H1 (cell line): ENCODE results near the gene RRP12. TPM values are rescaled to one million over a fixed set of nuclear protein-coding genes. Genes with fewer than 3 reads are reported as not detected.
A peak's percentile ranks its signal among the peaks of the same experiment; 100 is the strongest.

ENCODE experiments used
- CTCF ChIA-PET: fragments of 300-600 bp; sonication (Branson Sonifier 250); formaldehyde crosslinking; loops from one replicate; lab custom pipeline; 2021; ENCODE audit not compliant: partially characterized antibody; lab: Charles Lee
- POLR2A ChIA-PET: fragments of 300-600 bp; sonication (Branson Sonifier 250); formaldehyde crosslinking; loops from one replicate; lab custom pipeline; 2021; ENCODE audit warnings: inconsistent platforms; ENCODE audit not compliant: partially characterized antibody; lab: Charles Lee
- DNase-seq, 2 experiments: peaks; one replicate each; pipeline versions ENCODE4 v3.0.0 to v3.0.0-alpha.2; 2010 to 2022; ENCODE audit warnings: low spot score in 2 of 2, low read depth in 1 of 2, mixed read lengths in 1 of 2
- FAIRE-seq: peaks from 2 replicates; lab custom pipeline; 2011; peaks lifted over from hg19 to GRCh38; lab: Jason Lieb, UNC
- H2AFZ ChIP-seq: 2 replicates; pipeline ENCODE4 v1.8.1; 2012; ENCODE audit warnings: low read length, inconsistent platforms
- H2AK5ac ChIP-seq: 2 replicates; pipeline ENCODE4 v1.6.1; 2013; ENCODE audit warnings: low read depth, low read length
- H2BK120ac ChIP-seq: replicated peaks from 2 replicates; pipeline ENCODE3; 2013; ENCODE audit warnings: low read depth, low read length, inconsistent platforms
- H2BK12ac ChIP-seq: 2 replicates; pipeline ENCODE4 v1.6.1; 2013; ENCODE audit warnings: low read depth, low read length
- H2BK15ac ChIP-seq: 2 replicates; pipeline ENCODE4 v1.6.1; 2013; ENCODE audit warnings: low read length
- H2BK20ac ChIP-seq: 2 replicates; pipeline ENCODE4 v1.6.1; 2013; ENCODE audit warnings: low read length
- H2BK5ac ChIP-seq: 2 replicates; pipeline ENCODE4 v1.6.1; 2013; ENCODE audit warnings: low read depth, low read length
- H3K14ac ChIP-seq: 2 replicates; pipeline ENCODE4 v1.6.1; 2013; ENCODE audit warnings: inconsistent platforms; ENCODE audit not compliant: insufficient read length
- H3K18ac ChIP-seq: 2 replicates; pipeline ENCODE4 v1.6.1; 2013; ENCODE audit warnings: low read length; ENCODE audit errors: extremely low read depth
- H3K23ac ChIP-seq: 2 replicates; pipeline ENCODE4 v1.6.1; 2013; ENCODE audit warnings: inconsistent platforms; ENCODE audit not compliant: insufficient read length
- H3K23me2 ChIP-seq: 2 replicates; pipeline ENCODE4 v1.6.1; 2013; ENCODE audit warnings: low read depth, low read length
- H3K27ac ChIP-seq: 2 replicates; pipeline ENCODE4 v1.6.1; 2011; ENCODE audit warnings: low read depth, low read length, inconsistent platforms
- H3K27me3 ChIP-seq, 4 experiments: replicated peaks in 1 of 4; 1 replicate in 1 of 4; 2 replicates in 3 of 4; pipeline versions ENCODE4 v1.6.1 to v1.8.1; 2011 to 2013; ENCODE audit warnings: low read length in 3 of 4, mild to moderate bottlenecking in 3 of 4, inconsistent platforms in 2 of 4, mixed read lengths in 2 of 4, moderate library complexity in 1 of 4; ENCODE audit not compliant: control insufficient read depth in 3 of 4, insufficient read depth in 3 of 4; ENCODE audit errors: extremely low read depth in 1 of 4
- H3K36me3 ChIP-seq, 4 experiments: 2 replicates each; pipeline versions ENCODE4 v1.6.1 to v1.8.1; 2011 to 2013; ENCODE audit warnings: mild to moderate bottlenecking in 4 of 4, low read length in 3 of 4, moderate library complexity in 2 of 4, control low read depth in 1 of 4, inconsistent platforms in 1 of 4; ENCODE audit not compliant: insufficient read depth in 4 of 4, control insufficient read depth in 2 of 4
- H3K4ac ChIP-seq: replicated peaks from 2 replicates; pipeline ENCODE3; 2013; ENCODE audit warnings: low read length, low read depth, mixed read lengths, inconsistent platforms; ENCODE audit not compliant: insufficient read length
- H3K4me1 ChIP-seq, 4 experiments: replicated peaks in 1 of 4; 1 replicate in 1 of 4; 2 replicates in 3 of 4; pipeline versions ENCODE4 v1.6.1 to v1.8.1; 2011 to 2013; ENCODE audit warnings: low read length in 3 of 4, inconsistent platforms in 2 of 4, mixed read lengths in 1 of 4; ENCODE audit not compliant: insufficient read depth in 4 of 4, control insufficient read depth in 3 of 4
- H3K4me2 ChIP-seq, 2 experiments: 2 replicates each; pipeline versions ENCODE4 v1.6.1 to v1.8.1; 2011 to 2013; ENCODE audit warnings: low read depth in 2 of 2, low read length in 2 of 2, control low read depth in 1 of 2, inconsistent platforms in 1 of 2, mild to moderate bottlenecking in 1 of 2; ENCODE audit not compliant: insufficient read depth in 1 of 2
- H3K4me3 ChIP-seq, 4 experiments: fragments of 200-600, 300-600 bp in 1 of 4; sonication (generic), shearing (Covaris generic), sonication (Bioruptor Twin) in 1 of 4; 2 replicates each; pipeline versions ENCODE4 v1.5.1 to v1.8.1; 2011 to 2016; ENCODE audit warnings: low read length in 4 of 4, low read depth in 3 of 4, control low read depth in 2 of 4, inconsistent platforms in 2 of 4, mild to moderate bottlenecking in 2 of 4, mixed read lengths in 1 of 4, moderate library complexity in 1 of 4; ENCODE audit not compliant: insufficient read depth in 2 of 4; ENCODE audit errors: extremely low read depth in 1 of 4
- H3K56ac ChIP-seq: replicated peaks from 2 replicates; pipeline ENCODE3; 2013; ENCODE audit warnings: low read depth, mild to moderate bottlenecking, mixed read lengths, low read length, inconsistent platforms; ENCODE audit not compliant: insufficient read length
- H3K79me1 ChIP-seq: 2 replicates; pipeline ENCODE4 v1.6.1; 2013; ENCODE audit warnings: low read depth, low read length, control low read depth
- H3K79me2 ChIP-seq, 2 experiments: 2 replicates each; pipeline versions ENCODE4 v1.6.1 to v1.8.1; 2012 to 2013; ENCODE audit warnings: low read length in 2 of 2, mild to moderate bottlenecking in 2 of 2, inconsistent platforms in 1 of 2; ENCODE audit not compliant: insufficient read depth in 2 of 2, control insufficient read depth in 1 of 2
- H3K9ac ChIP-seq, 4 experiments: replicated peaks in 1 of 4; 1 replicate in 1 of 4; 2 replicates in 3 of 4; pipeline versions ENCODE4 v1.6.1 to v1.8.1; 2011 to 2013; ENCODE audit warnings: low read depth in 3 of 4, low read length in 3 of 4, control low read depth in 2 of 4, mild to moderate bottlenecking in 2 of 4, moderate library complexity in 2 of 4, inconsistent platforms in 1 of 4; ENCODE audit errors: extremely low read depth in 1 of 4
- H3K9me3 ChIP-seq, 2 experiments: 2 replicates each; pipeline versions ENCODE4 v1.6.1 to v1.8.1; 2012 to 2013; ENCODE audit warnings: mild to moderate bottlenecking in 2 of 2, moderate library complexity in 2 of 2, control low read depth in 1 of 2, inconsistent platforms in 1 of 2, low read depth in 1 of 2, low read length in 1 of 2, mixed read lengths in 1 of 2; ENCODE audit not compliant: insufficient read depth in 2 of 2
- H4K20me1 ChIP-seq, 2 experiments: replicated peaks in 1 of 2; 2 replicates each; pipeline versions ENCODE3 to v1.8.1; 2011 to 2013; ENCODE audit warnings: inconsistent platforms in 2 of 2, low read length in 2 of 2, mild to moderate bottlenecking in 1 of 2; ENCODE audit not compliant: insufficient read depth in 2 of 2, control insufficient read depth in 1 of 2
- H4K5ac ChIP-seq: 2 replicates; pipeline ENCODE4 v1.6.1; 2013; ENCODE audit warnings: low read length, low read depth, mixed read lengths, inconsistent platforms; ENCODE audit not compliant: insufficient read length
- H4K8ac ChIP-seq: 2 replicates; pipeline ENCODE4 v1.8.0; 2013; ENCODE audit warnings: mild to moderate bottlenecking, moderate library complexity, low read length, inconsistent platforms; ENCODE audit not compliant: insufficient read depth; ENCODE audit errors: extremely low read depth
- H4K91ac ChIP-seq: replicated peaks from 2 replicates; pipeline ENCODE3; 2013; ENCODE audit warnings: low read length, mixed read lengths, inconsistent platforms; ENCODE audit not compliant: insufficient read length
- CEBPB ChIP-seq: IDR thresholded peaks from 2 replicates; pipeline ENCODE4 v1.6.1; 2012; ENCODE audit warnings: low read depth, low read length
- CHD1 ChIP-seq: IDR thresholded peaks from 2 replicates; pipeline ENCODE4 v1.6.1; 2012; ENCODE audit warnings: low read depth, low read length, improper control_type of control experiment
- HDAC2 ChIP-seq, 2 experiments: fragments of 300-600 bp in 1 of 2; sonication (generic) in 1 of 2; IDR thresholded peaks; 2 replicates each; pipeline ENCODE4 v1.6.1; 2011 to 2012; ENCODE audit warnings: low read depth in 2 of 2, low read length in 2 of 2, mild to moderate bottlenecking in 2 of 2, moderate library complexity in 2 of 2, borderline replicate concordance in 1 of 2, inconsistent platforms in 1 of 2
- JUND ChIP-seq: IDR thresholded peaks from 2 replicates; pipeline ENCODE4 v1.6.1; 2011; ENCODE audit warnings: mild to moderate bottlenecking, improper control_type of control experiment, low read length
- KDM1A ChIP-seq: fragments of 200-600, 300-600 bp; sonication (generic); IDR thresholded peaks from 2 replicates; pipeline ENCODE4 v1.7.1; 2016; ENCODE audit warnings: mild to moderate bottlenecking, low read length, borderline replicate concordance
- KDM5A ChIP-seq: fragments of 200-600 bp; IDR thresholded peaks from 2 replicates; pipeline ENCODE4 v1.7.1; 2012; ENCODE audit warnings: mild to moderate bottlenecking, low read length, inconsistent platforms, mixed read lengths
- POLR2AphosphoS5 ChIP-seq: IDR thresholded peaks from 2 replicates; pipeline ENCODE4 v1.6.1; 2011; ENCODE audit warnings: low read depth, low read length
- RBBP5 ChIP-seq: IDR thresholded peaks from 2 replicates; pipeline ENCODE4 v1.7.1; 2012; ENCODE audit warnings: low read depth, mild to moderate bottlenecking, inconsistent platforms, low read length, moderate library complexity, borderline replicate concordance
- TBP ChIP-seq: IDR thresholded peaks from 2 replicates; pipeline ENCODE4 v1.6.1; 2011; ENCODE audit warnings: low read depth, low read length, improper control_type of control experiment
- TCF12 ChIP-seq: IDR thresholded peaks from 2 replicates; pipeline ENCODE4 v1.6.1; 2011; ENCODE audit warnings: low read depth, mild to moderate bottlenecking, low read length
- TEAD4 ChIP-seq: IDR thresholded peaks from 2 replicates; pipeline ENCODE4 v1.6.1; 2012; ENCODE audit warnings: low read depth, low read length, inconsistent platforms, mixed read lengths
- YY1 ChIP-seq: IDR thresholded peaks from 2 replicates; pipeline ENCODE4 v1.6.1; 2011; ENCODE audit warnings: low read depth, mild to moderate bottlenecking, low read length
- WGBS, 2 experiments: shearing (Covaris generic) in 1 of 2; methylation state at CpG; one replicate each; pipeline versions ENCODE4 v1.1.6 to v1.1.7; 2013 to 2015; ENCODE audit warnings: low lambda C conversion rate in 2 of 2, mixed read lengths in 2 of 2, inconsistent platforms in 1 of 2, low coverage in 1 of 2, missing lambda C conversion rate in 1 of 2; ENCODE audit not compliant: insufficient replicate concordance in 2 of 2, insufficient coverage in 1 of 2, insufficient read length in 1 of 2; ENCODE audit errors: extremely low coverage in 1 of 2, missing lambda C conversion rate in 1 of 2; 5-methylcytosine and 5-hydroxymethylcytosine counted together
- polyA plus RNA-seq, 7 experiments: library from polyadenylated mRNA; depleted of rRNA in 3 of 7; stranded (reverse) in 5 of 7; unstranded in 2 of 7; fragments of >200 nt in 5 of 7; fragments of 200-250 nt in 2 of 7; gene quantifications; 1 replicate in 5 of 7; 2 replicates in 1 of 7; 4 replicates in 1 of 7; pipeline versions ENCODE4 v1.2.1 to v1.2.3, GENCODE V29; 2011 to 2013; ENCODE audit warnings: missing spikeins in 2 of 7, mixed read lengths in 2 of 7
- total RNA-seq: library from RNA; stranded (reverse); fragmentation: NEBNext Ultra II Directional; extraction: Animal tissue kit (Norgen Biotek cat#: 25700); gene quantifications from 2 replicates; pipeline ENCODE4 v1.2.1, GENCODE V29; 2021

The RRP12 gene
- total and polyA plus RNA-seq, 2 of the 8 experiments (the other 6 are each of a cell fraction or from before 2014, with no cell fraction given), result 21.0 to 65.8 TPM

DNA sequence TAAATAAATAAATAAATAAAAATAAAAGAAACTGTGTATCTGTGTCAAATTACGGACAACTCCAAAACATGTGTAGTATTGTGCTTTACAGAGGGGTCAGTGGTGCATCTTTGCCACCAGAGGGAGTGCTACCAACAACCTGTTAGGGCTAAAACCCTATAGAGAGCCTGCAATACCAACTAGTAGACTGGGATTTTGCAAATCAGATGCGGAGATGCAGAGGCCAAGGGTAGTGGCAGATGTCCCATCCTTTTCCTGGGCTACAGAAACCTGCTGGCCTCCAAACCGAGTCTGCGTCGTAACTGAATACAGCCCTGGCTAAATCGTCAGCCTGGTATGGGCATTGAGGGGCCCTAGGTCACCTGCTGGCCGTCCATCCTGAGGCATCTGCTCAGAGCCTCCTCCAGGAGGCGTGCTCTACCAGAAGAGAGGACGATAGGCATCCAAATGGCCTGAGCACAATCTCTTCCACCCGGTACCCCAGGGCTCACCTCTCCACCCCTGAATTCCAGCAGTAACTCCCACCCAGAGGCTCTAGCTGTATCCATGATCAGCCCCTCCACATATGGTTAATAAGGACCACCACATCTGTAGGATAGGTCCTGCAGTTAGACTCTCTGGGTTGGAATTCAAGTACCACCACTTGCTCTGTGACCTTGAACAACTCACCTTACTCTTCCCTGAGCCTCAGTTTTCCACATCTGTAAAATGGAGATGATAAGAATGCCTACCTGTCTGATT lies 6.2 kb upstream of the RRP12 start:
- H3K56ac ChIP-seq, result no peak overlapping the region
- ChIA-PET CTCF (interaction anchor here (0.6 to 9.8 kb wide), 24 partner anchors 14 to 407 kb away, joined by 3 to 128 read pairs (median 3); partner anchors contain the start of genes EXOSC1, PGAM1 and ZDHHC16), POLR2A (interaction anchor here (1.0 to 3.2 kb wide), 4 partner anchors 11 to 40 kb away, joined by 3 to 13 read pairs (median 4); no protein-coding TSS in a partner anchor)
- H2BK20ac ChIP-seq, result no peak overlapping the region
- H3K27ac ChIP-seq, result no peak overlapping the region
- H2BK15ac ChIP-seq, result 0 out of 2 replicates have a peak overlapping the region, but pooled peaks have one; percentile 53
- FAIRE-seq (peak; percentile 65), DNase-seq (peak in 1 of 2 experiments; percentile 82)
- H4K91ac ChIP-seq, result peak overlapping the region; percentile 83
- H3K23ac ChIP-seq, result no peak overlapping the region
- H3K14ac ChIP-seq, result no peak overlapping the region
- no peaks in the 10 kb centered on the region for H4K20me1 ChIP-seq
- H3K4me1 ChIP-seq, result no peaks in the 10 kb centered on the region
- H4K8ac ChIP-seq, result no peak overlapping the region
- H2AK5ac ChIP-seq, result no peak overlapping the region
- no peak overlapping the region for H4K5ac ChIP-seq
- peak overlapping the region; percentile 91 for H2BK120ac ChIP-seq
- no peaks in the 10 kb centered on the region for H3K79me2 ChIP-seq
- WGBS, 2 experiments, result 10% methylated on average over 10 of the region's 10 CpGs; no CpG with 5 or more reads in 1 of the 2 experiments
- H3K23me2 ChIP-seq, result peaks cover 2% of the 10 kb centered on the region
- H3K18ac ChIP-seq, result no peak overlapping the region; the same call in 1 of the 2 replicates
- H3K4me2 ChIP-seq, result peak overlapping the region; percentile 23 to 90; a peak in 3 of 4 replicates
- H3K9me3 ChIP-seq, result no peaks in the 10 kb centered on the region
- H3K36me3 ChIP-seq, result no peaks in the 10 kb centered on the region
- no peak overlapping the region; the same call in 1 of the 2 replicates for H2BK5ac ChIP-seq
- no peak overlapping the region; the same call in 1 of the 2 replicates for H2BK12ac ChIP-seq
- H3K9ac ChIP-seq, result no peak overlapping the region
- H3K27me3 ChIP-seq, result no peaks in the 10 kb centered on the region
- H2AFZ ChIP-seq, result peak overlapping the region; percentile 100
- no peak overlapping the region for H3K4ac ChIP-seq
- peak overlapping the region; percentile 27 to 56 (median 33); a peak in 7 of 8 replicates for H3K4me3 ChIP-seq
- H3K79me1 ChIP-seq, result no peaks in the 10 kb centered on the region; the same call in 1 of the 2 replicates
- TF ChIP-seq KDM1A (peak; percentile 100), TBP (0 out of 2 replicates have a peak, but pooled peaks have one; percentile 34), TCF12 (no peak), CHD1 (no peak), YY1 (peak; percentile 40; the same call in 1 of the 2 replicates), KDM5A (no peak), CEBPB (no peak), JUND (no peak; the same call in 1 of the 2 replicates), HDAC2 (IDR thresholded peaks at IDR 0.05; ENCODE audit: borderline replicate concordance in 1 of 2, low read depth in 2 of 2, low read length in 2 of 2) (peak in 1 of 2 experiments; percentile 99; a peak in 1 of 4 replicates), POLR2AphosphoS5 (no peak; the same call in 1 of the 2 replicates), TEAD4 (peak; percentile 65), RBBP5 (peak; percentile 51; the same call in 1 of the 2 replicates)
